22Rv1 (cell line): Measurements from ENCODE around the gene NBEAL2.
"Not testable (repeated sequence)": the region's sequence is repeated elsewhere in the genome, so short reads cannot be mapped to it uniquely, and the experiment has no call there.

Source experiments
- H3K27ac ChIP-seq: fragments of 450-650 bp; 2 replicates; pipeline ENCODE4 v1.5.1; 2017
- ZFX ChIP-seq: fragments of 450-650 bp; IDR thresholded peaks from 2 replicates; pipeline ENCODE4 v1.6.1; 2017; ENCODE audit warnings: antibody characterized with exemption, borderline replicate concordance
- TF ChIP-seq, protein P1 (sequence below): fragments of 450-650 bp; IDR thresholded peaks from 2 replicates; pipeline ENCODE4 v1.5.1; 2017; ENCODE audit warnings: mild to moderate bottlenecking

NBEAL2 gene

GRCh38 chr3:46959161-46959511 is 20.3 kb upstream of the NBEAL2 start:
- H3K27ac ChIP-seq: no peak overlapping the region
- TF ChIP-seq ZFX: no peak
- TF ChIP-seq, protein P1, sequence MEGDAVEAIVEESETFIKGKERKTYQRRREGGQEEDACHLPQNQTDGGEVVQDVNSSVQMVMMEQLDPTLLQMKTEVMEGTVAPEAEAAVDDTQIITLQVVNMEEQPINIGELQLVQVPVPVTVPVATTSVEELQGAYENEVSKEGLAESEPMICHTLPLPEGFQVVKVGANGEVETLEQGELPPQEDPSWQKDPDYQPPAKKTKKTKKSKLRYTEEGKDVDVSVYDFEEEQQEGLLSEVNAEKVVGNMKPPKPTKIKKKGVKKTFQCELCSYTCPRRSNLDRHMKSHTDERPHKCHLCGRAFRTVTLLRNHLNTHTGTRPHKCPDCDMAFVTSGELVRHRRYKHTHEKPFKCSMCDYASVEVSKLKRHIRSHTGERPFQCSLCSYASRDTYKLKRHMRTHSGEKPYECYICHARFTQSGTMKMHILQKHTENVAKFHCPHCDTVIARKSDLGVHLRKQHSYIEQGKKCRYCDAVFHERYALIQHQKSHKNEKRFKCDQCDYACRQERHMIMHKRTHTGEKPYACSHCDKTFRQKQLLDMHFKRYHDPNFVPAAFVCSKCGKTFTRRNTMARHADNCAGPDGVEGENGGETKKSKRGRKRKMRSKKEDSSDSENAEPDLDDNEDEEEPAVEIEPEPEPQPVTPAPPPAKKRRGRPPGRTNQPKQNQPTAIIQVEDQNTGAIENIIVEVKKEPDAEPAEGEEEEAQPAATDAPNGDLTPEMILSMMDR: no peak

DNA sequence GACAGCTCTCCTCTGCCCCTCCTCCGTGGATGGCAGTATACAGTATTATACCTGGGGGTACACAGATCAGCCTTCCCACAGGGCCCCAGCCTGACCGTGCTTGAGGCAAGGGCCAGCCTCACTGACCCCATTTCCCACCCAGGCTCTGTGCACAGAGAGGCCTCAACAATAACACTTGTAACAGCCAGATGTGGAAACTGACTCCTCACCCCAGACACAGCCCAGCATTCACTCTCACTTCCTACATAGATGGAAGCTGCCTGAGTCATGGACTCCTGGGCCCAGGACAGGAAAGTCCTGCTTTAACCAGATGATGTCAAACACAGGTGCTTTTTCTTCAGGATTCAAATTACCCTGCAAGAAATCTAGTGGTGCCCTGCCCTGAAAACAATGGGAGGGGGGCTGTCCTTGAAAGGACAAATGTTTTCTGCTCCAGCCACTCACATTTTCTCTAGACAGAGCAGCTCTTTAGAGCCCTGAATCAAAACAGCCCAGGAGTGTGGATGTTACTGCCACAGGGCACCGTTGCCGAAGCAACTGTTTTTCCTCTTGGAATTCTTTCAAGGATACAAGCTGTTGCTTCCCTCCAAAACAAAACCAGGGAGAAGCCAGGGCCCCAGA is 19.3 kb upstream of the NBEAL2 start:
- no peak overlapping the region for H3K27ac ChIP-seq
- no peak for TF ChIP-seq ZFX
- TF ChIP-seq, protein P1: no peak

DNA sequence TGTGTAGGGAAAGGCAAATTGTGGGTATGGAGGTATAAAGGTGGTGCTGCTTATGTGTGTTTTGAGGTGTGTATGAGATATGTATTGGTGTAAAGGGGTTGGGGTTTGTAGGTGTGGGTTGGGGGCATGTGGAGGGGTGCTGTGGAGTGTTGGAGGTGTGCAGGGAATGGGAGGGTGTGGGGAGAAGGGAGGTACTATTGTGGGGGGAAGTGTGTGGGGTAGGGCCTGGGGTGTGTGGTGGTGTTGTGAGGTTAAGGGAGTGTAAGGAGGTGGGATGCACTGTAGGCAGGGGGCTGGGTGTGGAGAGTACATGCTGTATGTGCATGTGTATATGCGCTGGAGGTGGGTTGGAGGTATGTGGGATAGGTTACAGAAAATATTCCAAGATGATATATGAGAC is 18.6 kb upstream of the NBEAL2 start:
- TF ChIP-seq ZFX: no peak
- TF ChIP-seq, protein P1: no peak
- no peak overlapping the region for H3K27ac ChIP-seq

- TF ChIP-seq, protein P1: no peak
- no peak for TF ChIP-seq ZFX
- no peak overlapping the region for H3K27ac ChIP-seq
These were observed 17.0 kb upstream of the NBEAL2 start for GRCh38 chr3:46962427-46962826.

DNA sequence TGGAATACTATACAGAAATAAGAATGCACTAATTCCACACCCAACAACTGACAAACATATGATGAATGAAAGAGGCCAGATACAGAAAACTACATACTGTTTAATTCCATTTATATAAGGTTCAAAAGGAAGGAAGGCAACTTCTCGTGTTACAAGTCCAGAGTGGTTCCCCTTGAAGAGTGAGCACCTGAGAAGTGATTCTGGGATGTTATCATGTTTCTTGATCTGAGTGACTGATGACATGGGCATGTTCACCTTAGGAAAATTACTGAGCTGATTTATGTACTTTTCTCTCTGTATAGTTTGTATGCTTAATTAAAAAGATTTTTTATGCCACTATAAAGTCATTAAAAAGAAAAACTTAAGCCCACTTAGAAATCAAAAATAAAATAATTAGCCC is 16.5 kb upstream of the NBEAL2 start:
- TF ChIP-seq, protein P1: no peak
- TF ChIP-seq ZFX: no peak
- H3K27ac ChIP-seq: no peak overlapping the region

DNA sequence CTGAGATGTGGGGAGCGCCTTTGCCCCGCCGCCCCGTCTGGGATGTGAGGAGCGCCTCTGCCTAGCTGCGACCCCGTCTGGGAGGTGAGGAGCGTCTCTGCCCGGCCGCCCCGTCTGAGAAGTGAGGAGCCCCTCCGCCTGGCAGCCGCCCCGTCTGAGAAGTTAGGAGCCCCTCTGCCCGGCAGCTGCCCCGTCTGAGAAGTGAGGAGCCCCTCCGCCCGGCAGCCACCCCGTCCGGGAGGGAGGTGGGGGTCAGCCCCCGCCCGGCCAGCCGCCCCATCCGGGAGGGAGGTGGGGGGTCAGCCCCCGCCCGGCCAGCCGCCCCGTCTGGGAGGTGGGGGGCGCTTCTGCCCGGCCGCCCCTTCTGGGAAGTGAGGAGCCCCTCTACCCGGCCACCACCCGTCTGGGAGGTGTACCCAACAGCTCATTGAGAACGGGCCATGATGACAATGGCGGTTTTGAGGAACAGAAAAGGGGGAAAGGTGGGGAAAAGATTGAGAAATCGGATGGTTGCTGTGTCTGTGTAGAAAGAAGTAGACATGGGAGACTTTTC is 15.4 kb upstream of the NBEAL2 start:
- not testable (repeated sequence) for H3K27ac ChIP-seq

- H3K27ac ChIP-seq: no peak overlapping the region
- TF ChIP-seq, protein P1: no peak
- no peak for TF ChIP-seq ZFX
These were observed 14.3 kb upstream of the NBEAL2 start for GRCh38 chr3:46965151-46965550.

GRCh38 chr3:46966811-46967210 is 12.7 kb upstream of the NBEAL2 start:
- TF ChIP-seq ZFX: no peak
- TF ChIP-seq, protein P1: no peak
- H3K27ac ChIP-seq: no peak overlapping the region
